AG10803 (cell line): ENCODE data around the gene ELOVL2.

ENCODE experiments used
- DNase-seq: peaks from one replicate; pipeline ENCODE4 v3.0.0; 2010; ENCODE audit warnings: low read depth
- H3K4me3 ChIP-seq: 2 replicates; pipeline ENCODE4 v1.5.1; 2011; ENCODE audit warnings: mild to moderate bottlenecking, low read length, control low read depth
- TF ChIP-seq, protein P1 (sequence below): conservative IDR thresholded peaks from 2 replicates; pipeline ENCODE4 v1.5.1; 2011; ENCODE audit warnings: mild to moderate bottlenecking, low read length, control low read depth, inconsistent platforms

Gene ELOVL2

DNA sequence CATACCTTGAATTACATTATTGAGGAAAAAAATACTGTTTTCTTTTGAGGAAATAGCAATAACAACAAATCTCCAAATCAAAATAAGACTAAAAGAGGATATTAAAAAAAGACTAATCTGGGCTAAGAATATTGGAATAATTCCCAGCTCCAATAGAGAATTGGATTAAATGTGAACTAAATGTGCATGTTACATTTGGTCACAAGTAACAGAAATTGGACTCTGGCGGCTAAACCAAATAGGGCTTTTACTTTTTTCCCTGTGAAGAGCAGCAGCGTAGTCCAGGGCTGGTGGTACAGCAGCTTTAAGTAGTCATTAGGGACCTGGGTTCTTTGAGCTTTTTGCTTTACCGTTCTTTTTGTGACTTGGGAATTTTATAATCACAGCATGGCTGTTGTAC is 71.9 kb downstream of the ELOVL2 start:
- TF ChIP-seq, protein P1, sequence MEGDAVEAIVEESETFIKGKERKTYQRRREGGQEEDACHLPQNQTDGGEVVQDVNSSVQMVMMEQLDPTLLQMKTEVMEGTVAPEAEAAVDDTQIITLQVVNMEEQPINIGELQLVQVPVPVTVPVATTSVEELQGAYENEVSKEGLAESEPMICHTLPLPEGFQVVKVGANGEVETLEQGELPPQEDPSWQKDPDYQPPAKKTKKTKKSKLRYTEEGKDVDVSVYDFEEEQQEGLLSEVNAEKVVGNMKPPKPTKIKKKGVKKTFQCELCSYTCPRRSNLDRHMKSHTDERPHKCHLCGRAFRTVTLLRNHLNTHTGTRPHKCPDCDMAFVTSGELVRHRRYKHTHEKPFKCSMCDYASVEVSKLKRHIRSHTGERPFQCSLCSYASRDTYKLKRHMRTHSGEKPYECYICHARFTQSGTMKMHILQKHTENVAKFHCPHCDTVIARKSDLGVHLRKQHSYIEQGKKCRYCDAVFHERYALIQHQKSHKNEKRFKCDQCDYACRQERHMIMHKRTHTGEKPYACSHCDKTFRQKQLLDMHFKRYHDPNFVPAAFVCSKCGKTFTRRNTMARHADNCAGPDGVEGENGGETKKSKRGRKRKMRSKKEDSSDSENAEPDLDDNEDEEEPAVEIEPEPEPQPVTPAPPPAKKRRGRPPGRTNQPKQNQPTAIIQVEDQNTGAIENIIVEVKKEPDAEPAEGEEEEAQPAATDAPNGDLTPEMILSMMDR: no peak
- H3K4me3 ChIP-seq: no peak overlapping the region
- no peak for DNase-seq

DNA sequence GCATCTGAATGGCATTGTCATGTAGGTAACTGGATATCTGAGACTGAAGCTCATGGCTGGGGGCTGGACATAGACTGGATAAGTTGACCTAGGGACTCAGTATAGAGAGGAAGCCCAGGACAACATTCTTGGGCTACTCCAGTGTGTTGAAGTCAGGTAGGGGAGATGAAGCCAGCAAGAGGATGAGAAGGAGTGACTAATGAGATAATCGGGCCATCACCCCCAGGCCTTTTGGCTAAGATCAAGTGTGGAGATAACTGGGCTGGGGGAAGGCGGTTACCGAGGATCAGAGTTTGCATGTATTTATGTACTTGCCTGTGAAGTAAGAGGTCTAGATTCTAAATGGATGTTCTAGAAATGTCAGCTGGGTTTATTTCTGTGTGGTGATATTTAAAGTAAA is 73.4 kb downstream of the ELOVL2 start:
- no peak for DNase-seq
- no peak overlapping the region for H3K4me3 ChIP-seq
- TF ChIP-seq, protein P1: no peak

DNA sequence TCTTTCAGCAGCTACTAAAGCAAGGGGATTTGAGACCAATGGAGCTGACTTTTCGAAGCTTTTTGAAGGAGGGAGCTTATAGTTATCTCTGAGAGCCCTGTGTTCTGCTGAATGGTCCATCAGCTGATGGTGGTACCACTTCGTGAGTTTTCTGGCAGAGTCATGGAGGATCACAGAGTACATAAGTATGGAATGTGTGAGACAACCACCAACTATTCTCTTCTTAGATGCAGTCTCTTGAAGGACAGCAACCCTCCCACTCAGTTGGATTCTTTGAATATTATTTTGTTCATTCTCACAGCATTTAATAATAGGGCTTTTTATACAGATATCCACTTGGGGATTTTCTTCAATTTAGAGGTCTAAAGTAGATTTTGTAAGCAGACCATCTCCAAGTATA is 75.3 kb downstream of the ELOVL2 start:
- TF ChIP-seq, protein P1: no peak
- DNase-seq: peak; percentile 37
- no peak overlapping the region for H3K4me3 ChIP-seq

- no peak for DNase-seq
- no peak overlapping the region for H3K4me3 ChIP-seq
- TF ChIP-seq, protein P1: no peak
Observed at GRCh38 chr6:10964684-10965083, 79.4 kb downstream of the ELOVL2 start.

- DNase-seq: no peak
- TF ChIP-seq, protein P1: no peak
- no peak overlapping the region for H3K4me3 ChIP-seq
Observed at GRCh38 chr6:10963113-10963512, 81.0 kb downstream of the ELOVL2 start.

DNA sequence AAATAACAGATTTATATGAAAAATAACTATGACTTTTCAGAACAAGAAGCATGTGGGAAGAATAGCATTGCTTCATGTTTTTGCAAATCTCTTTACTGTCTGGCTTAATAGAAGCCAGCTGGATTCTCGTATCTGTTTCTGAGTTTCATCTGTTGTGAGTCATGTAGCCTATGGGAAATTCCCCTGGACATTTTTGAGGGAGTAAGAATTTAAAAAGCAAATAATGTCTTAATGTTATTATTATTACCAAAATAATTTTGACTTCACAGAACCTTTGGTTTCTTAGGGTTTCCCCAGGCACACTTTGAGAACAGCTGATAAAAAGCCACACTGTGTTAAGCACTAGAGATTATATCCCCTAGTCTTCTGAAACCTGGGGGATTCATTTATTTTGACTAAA is 81.4 kb downstream of the ELOVL2 start:
- DNase-seq: peak; percentile 80
- no peak overlapping the region for H3K4me3 ChIP-seq
- TF ChIP-seq, protein P1: no peak

DNA sequence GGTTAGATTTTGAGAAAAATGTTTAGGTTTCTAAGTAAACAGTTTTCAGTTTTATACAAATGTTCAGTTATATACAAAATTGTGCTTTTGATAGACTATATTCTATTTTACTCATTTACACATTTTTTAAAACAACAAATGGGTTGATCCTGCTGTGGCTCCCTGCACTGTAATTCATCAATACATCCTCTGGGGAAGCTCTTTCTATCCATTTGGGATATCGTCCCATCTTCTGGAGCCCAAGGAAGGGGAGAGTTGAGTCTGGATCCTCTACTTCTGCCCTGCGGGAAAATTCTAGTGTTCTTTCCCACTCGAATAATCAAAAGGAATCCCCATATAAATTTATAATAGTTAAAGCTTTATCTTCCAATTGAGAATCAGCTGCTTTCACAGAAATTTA is 82.3 kb downstream of the ELOVL2 start:
- no peak for DNase-seq
- TF ChIP-seq, protein P1: no peak
- no peak overlapping the region for H3K4me3 ChIP-seq
